ENCODE measurements around the gene NLRC5.

Gene NLRC5

GRCh38 chr16:57133031-57133430, 143.7 kb downstream of the NLRC5 start:
- no peak for DNase-seq

Measured in DMS53 (cell line).